ENCODE data around the gene ARRDC4.

DNA sequence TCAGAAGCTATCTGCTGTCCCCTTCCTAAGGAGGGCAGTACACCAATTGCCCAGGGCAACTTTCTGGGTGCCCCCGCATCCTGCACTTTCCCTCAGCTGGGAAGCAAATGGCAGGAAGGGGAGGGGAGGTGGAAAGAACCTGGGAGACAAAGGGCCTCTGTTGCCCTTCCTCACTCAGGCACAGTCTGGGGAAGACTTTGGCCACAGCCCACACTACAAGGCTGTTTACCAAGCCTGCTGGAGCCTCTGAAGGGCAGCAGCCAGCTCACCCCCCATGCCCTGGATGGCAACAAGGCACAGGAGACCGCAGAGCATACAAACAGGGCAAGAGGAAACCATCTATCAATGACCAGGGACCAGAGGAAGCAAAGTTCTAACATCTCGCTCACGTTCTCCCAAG, 42.4 kb downstream of the ARRDC4 start:
- TF ChIP-seq, protein P1, sequence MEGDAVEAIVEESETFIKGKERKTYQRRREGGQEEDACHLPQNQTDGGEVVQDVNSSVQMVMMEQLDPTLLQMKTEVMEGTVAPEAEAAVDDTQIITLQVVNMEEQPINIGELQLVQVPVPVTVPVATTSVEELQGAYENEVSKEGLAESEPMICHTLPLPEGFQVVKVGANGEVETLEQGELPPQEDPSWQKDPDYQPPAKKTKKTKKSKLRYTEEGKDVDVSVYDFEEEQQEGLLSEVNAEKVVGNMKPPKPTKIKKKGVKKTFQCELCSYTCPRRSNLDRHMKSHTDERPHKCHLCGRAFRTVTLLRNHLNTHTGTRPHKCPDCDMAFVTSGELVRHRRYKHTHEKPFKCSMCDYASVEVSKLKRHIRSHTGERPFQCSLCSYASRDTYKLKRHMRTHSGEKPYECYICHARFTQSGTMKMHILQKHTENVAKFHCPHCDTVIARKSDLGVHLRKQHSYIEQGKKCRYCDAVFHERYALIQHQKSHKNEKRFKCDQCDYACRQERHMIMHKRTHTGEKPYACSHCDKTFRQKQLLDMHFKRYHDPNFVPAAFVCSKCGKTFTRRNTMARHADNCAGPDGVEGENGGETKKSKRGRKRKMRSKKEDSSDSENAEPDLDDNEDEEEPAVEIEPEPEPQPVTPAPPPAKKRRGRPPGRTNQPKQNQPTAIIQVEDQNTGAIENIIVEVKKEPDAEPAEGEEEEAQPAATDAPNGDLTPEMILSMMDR (IDR thresholded peaks at IDR 0.05) = no peak
- no peak for TF ChIP-seq POLR2AphosphoS5 (IDR thresholded peaks at IDR 0.05)

All from transverse colon (tissue), 4 donors.